HEK293 (cell line): Measurements from ENCODE around the gene OR10D3.

Experiments used
- CTCF ChIA-PET: fragments of 350-600 bp; formaldehyde crosslinking; extraction: SDS; loops from one replicate; lab custom pipeline; 2021; ENCODE audit warnings: antibody characterized with exemption; lab: Yijun Ruan, JAX
- POLR2A ChIA-PET: fragments of 300-600 bp; formaldehyde crosslinking; extraction: SDS; loops from one replicate; lab custom pipeline; 2020; ENCODE audit warnings: antibody characterized with exemption, inconsistent platforms; lab: Yijun Ruan, JAX
- H3K27ac ChIP-seq: fragments of 200-500 bp; sonication (Bioruptor generic); 2 replicates; pipeline ENCODE4 v1.5.1; 2014; ENCODE audit warnings: low read depth, low read length, control low read depth, inconsistent platforms; ENCODE audit errors: extremely low read depth
- H3K36me3 ChIP-seq, 2 experiments: fragments of 200-500 bp in 1 of 2; sonication (Bioruptor generic) in 1 of 2; 1 replicate in 1 of 2; 2 replicates in 1 of 2; pipeline ENCODE4 v1.5.1; 2014 to 2017; ENCODE audit warnings: inconsistent platforms in 2 of 2, low read length in 2 of 2; ENCODE audit not compliant: control insufficient read depth in 2 of 2, insufficient read depth in 1 of 2
- H3K4me1 ChIP-seq: fragments of 200-500 bp; sonication (Bioruptor generic); 2 replicates; pipeline ENCODE4 v1.5.1; 2014; ENCODE audit warnings: mild to moderate bottlenecking, low read length, inconsistent platforms; ENCODE audit not compliant: control insufficient read depth, insufficient read depth
- H3K4me3 ChIP-seq: 2 replicates; pipeline ENCODE4 v1.5.1; 2011; ENCODE audit warnings: low read depth, mild to moderate bottlenecking, control low read depth, low read length, moderate library complexity
- H3K9me3 ChIP-seq: fragments of 200-500 bp; sonication (Bioruptor generic); 2 replicates; pipeline ENCODE4 v1.5.1; 2014; ENCODE audit warnings: low read depth, low read length, inconsistent platforms; ENCODE audit not compliant: control insufficient read depth, insufficient read depth
- KLF17 ChIP-seq: fragments of 450-650 bp; formaldehyde crosslinking; IDR thresholded peaks from 2 replicates; pipeline ENCODE4 v1.5.1; 2016; ENCODE audit warnings: missing biosample characterization, missing genetic modification characterization
- OSR2 ChIP-seq: fragments of 450-650 bp; formaldehyde crosslinking; IDR thresholded peaks from 2 replicates; pipeline ENCODE4 v1.5.1; 2016; ENCODE audit warnings: missing biosample characterization, missing genetic modification characterization
- SETDB1 ChIP-seq: IDR thresholded peaks from one replicate; pipeline ENCODE4 v1.6.1; 2017; ENCODE audit warnings: mild to moderate bottlenecking, low read length, moderate library complexity, mixed read lengths; ENCODE audit not compliant: insufficient read length
- SP3 ChIP-seq: fragments of 450-650 bp; formaldehyde crosslinking; IDR thresholded peaks from 2 replicates; pipeline ENCODE4 v1.5.1; 2016; ENCODE audit warnings: missing biosample characterization, missing genetic modification characterization
- ZBTB49 ChIP-seq: fragments of 450-650 bp; formaldehyde crosslinking; IDR thresholded peaks from 2 replicates; pipeline ENCODE4 v1.5.1; 2016; ENCODE audit warnings: missing biosample characterization, missing genetic modification characterization, low read depth
- ZNF121 ChIP-seq: fragments of 450-650 bp; formaldehyde crosslinking; IDR thresholded peaks from 2 replicates; pipeline ENCODE4 v1.5.1; 2016; ENCODE audit warnings: missing biosample characterization, missing genetic modification characterization
- ZNF155 ChIP-seq: fragments of 450-650 bp; formaldehyde crosslinking; IDR thresholded peaks from 2 replicates; pipeline ENCODE4 v1.5.1; 2016; ENCODE audit warnings: missing biosample characterization, missing genetic modification characterization
- ZNF175 ChIP-seq: fragments of 450-650 bp; formaldehyde crosslinking; IDR thresholded peaks from 2 replicates; pipeline ENCODE4 v1.5.1; 2016; ENCODE audit warnings: missing biosample characterization, missing genetic modification characterization
- ZNF223 ChIP-seq: fragments of 450-650 bp; formaldehyde crosslinking; IDR thresholded peaks from 2 replicates; pipeline ENCODE4 v1.5.1; 2016; ENCODE audit warnings: missing biosample characterization, missing genetic modification characterization
- ZNF280C ChIP-seq: fragments of 450-650 bp; formaldehyde crosslinking; IDR thresholded peaks from 2 replicates; pipeline ENCODE4 v1.5.1; 2016; ENCODE audit warnings: missing biosample characterization, missing genetic modification characterization
- ZNF341 ChIP-seq: fragments of 450-650 bp; formaldehyde crosslinking; IDR thresholded peaks from 2 replicates; pipeline ENCODE4; 2016; ENCODE audit warnings: low read depth, missing biosample characterization, missing genetic modification characterization
- ZNF398 ChIP-seq: fragments of 450-650 bp; formaldehyde crosslinking; IDR thresholded peaks from 2 replicates; pipeline ENCODE4 v1.5.1; 2017; ENCODE audit warnings: missing biosample characterization, missing genetic modification characterization
- ZNF510 ChIP-seq: fragments of 450-650 bp; formaldehyde crosslinking; IDR thresholded peaks from 2 replicates; pipeline ENCODE4 v1.5.1; 2018; ENCODE audit warnings: mild to moderate bottlenecking, missing genetic modification characterization, missing biosample characterization; ENCODE audit not compliant: insufficient replicate concordance
- ZNF513 ChIP-seq: fragments of 450-650 bp; IDR thresholded peaks from 2 replicates; pipeline ENCODE4 v1.5.1; 2018; ENCODE audit warnings: missing biosample characterization, missing genetic modification characterization
- ZNF558 ChIP-seq: fragments of 450-650 bp; formaldehyde crosslinking; IDR thresholded peaks from 2 replicates; pipeline ENCODE4 v1.5.1; 2016; ENCODE audit warnings: missing biosample characterization, missing genetic modification characterization
- ZNF560 ChIP-seq: fragments of 450-650 bp; formaldehyde crosslinking; IDR thresholded peaks from 2 replicates; pipeline ENCODE4 v1.5.1; 2017; ENCODE audit warnings: missing biosample characterization, missing genetic modification characterization, borderline replicate concordance
- ZSCAN16 ChIP-seq: fragments of 450-650 bp; formaldehyde crosslinking; IDR thresholded peaks from 2 replicates; pipeline ENCODE4 v1.5.1; 2016; ENCODE audit warnings: missing biosample characterization, missing genetic modification characterization

OR10D3 gene

GRCh38 chr11:124219126-124219525 is 36.0 kb downstream of the OR10D3 start:
- Histone ChIP-seq H3K27ac (no peak overlapping the region), H3K36me3 (no peaks in the 10 kb centered on the region), H3K9me3 (no peaks in the 10 kb centered on the region), H3K4me3 (no peak overlapping the region), H3K4me1 (no peaks in the 10 kb centered on the region)
- TF ChIP-seq ZNF558 (tag by site-specific recombination): no peak
- TF ChIP-seq ZNF175 (tag by site-specific recombination): no peak
- no peak for TF ChIP-seq SETDB1
- TF ChIP-seq ZNF560: no peak
- no peak for TF ChIP-seq ZBTB49
- TF ChIP-seq SP3 (tag by site-specific recombination): no peak
- TF ChIP-seq ZNF341 (tag by site-specific recombination): no peak
- POLR2A ChIA-PET: no interaction called here
- CTCF ChIA-PET: interaction anchor here (0.6 kb wide), 1 partner anchor 155 kb away, joined by 3 read pairs; no protein-coding TSS in a partner anchor

- POLR2A ChIA-PET: no interaction called here
- CTCF ChIA-PET: interaction anchor here (0.6 to 0.7 kb wide), 2 partner anchors 180 to 226 kb away, joined by 3 to 4 read pairs; no protein-coding TSS in a partner anchor
- no peak for TF ChIP-seq OSR2
- TF ChIP-seq ZSCAN16 (tag by site-specific recombination): no peak
- no peak for TF ChIP-seq ZNF155 (tag by site-specific recombination)
- TF ChIP-seq ZNF121: no peak
- TF ChIP-seq KLF17: no peak
- no peak for TF ChIP-seq ZNF510 (tag by site-specific recombination)
- TF ChIP-seq ZNF280C (tag by site-specific recombination): no peak
- no peak for TF ChIP-seq ZNF223 (tag by site-specific recombination)
- TF ChIP-seq ZNF513 (tag by site-specific recombination): no peak
- no peak for TF ChIP-seq ZNF398 (tag by site-specific recombination)
- TF ChIP-seq ZBTB49: no peak
These were observed 39.3 kb downstream of the OR10D3 start for GRCh38 chr11:124222407-124222806.

More at GRCh38 chr11:124222407-124222806, 39.3 kb downstream of the OR10D3 start:
- H3K36me3 ChIP-seq: no peaks in the 10 kb centered on the region
- H3K9me3 ChIP-seq: no peaks in the 10 kb centered on the region
- no peak overlapping the region for H3K27ac ChIP-seq
- no peaks in the 10 kb centered on the region for H3K4me1 ChIP-seq
- no peak overlapping the region for H3K4me3 ChIP-seq
